Smooth muscle cell (in vitro differentiated cells): ENCODE measurements around the gene CCDC61. TPM values are rescaled to one million over a fixed set of nuclear protein-coding genes. Genes with fewer than 3 reads are reported as not detected.

ENCODE experiments used
- DNase-seq: peaks from one replicate; lab custom pipeline; 2025; ENCODE audit not compliant: unreplicated experiment; lab: John Stamatoyannopoulos, UW
- H2AFZ ChIP-seq: fragments of 200-600 bp; sonication (generic); 2 replicates; pipeline ENCODE4 v1.6.0; 2016; ENCODE audit warnings: antibody characterized with exemption, low read depth, mild to moderate bottlenecking
- H3F3A ChIP-seq: fragments of 200-600 bp; sonication (generic); 2 replicates; pipeline ENCODE4 v1.6.0; 2017; ENCODE audit warnings: antibody characterized with exemption, low read depth
- H3K27ac ChIP-seq: fragments of 200-600 bp; sonication (generic); 2 replicates; pipeline ENCODE4 v1.5.1; 2016; ENCODE audit warnings: low read depth, mild to moderate bottlenecking
- H3K27me3 ChIP-seq: fragments of 200-600 bp; sonication (generic); 2 replicates; pipeline ENCODE4 v1.6.1; 2016; ENCODE audit warnings: low read depth, mild to moderate bottlenecking
- H3K36me3 ChIP-seq: fragments of 200-600 bp; sonication (generic); 2 replicates; pipeline ENCODE4 v1.5.1; 2016; ENCODE audit warnings: low read depth
- H3K4me1 ChIP-seq: fragments of 200-600 bp; sonication (generic); 2 replicates; pipeline ENCODE4 v1.5.1; 2016; ENCODE audit warnings: low read depth
- H3K4me2 ChIP-seq: fragments of 200-600 bp; sonication (generic); 2 replicates; pipeline ENCODE4 v1.6.0; 2016; ENCODE audit warnings: mild to moderate bottlenecking
- H3K4me3 ChIP-seq: fragments of 200-600 bp; sonication (generic); 2 replicates; pipeline ENCODE4 v1.5.1; 2016; ENCODE audit warnings: mild to moderate bottlenecking
- H3K79me2 ChIP-seq: fragments of 200-600 bp; sonication (generic); 2 replicates; pipeline ENCODE4 v1.6.0; 2016; ENCODE audit warnings: low read depth, mild to moderate bottlenecking
- H3K9ac ChIP-seq: fragments of 200-600 bp; sonication (generic); 2 replicates; pipeline ENCODE4 v1.6.0; 2016; ENCODE audit warnings: low read depth
- H3K9me3 ChIP-seq: fragments of 200-600 bp; sonication (generic); replicated peaks from 2 replicates; pipeline ENCODE4 v1.5.1; 2016; ENCODE audit warnings: low read depth
- H4K20me1 ChIP-seq: fragments of 200-600 bp; sonication (generic); 2 replicates; pipeline ENCODE4 v1.6.0; 2016; ENCODE audit warnings: low read depth
- WGBS: methylation state at CpG from one replicate; pipeline ENCODE4 v1.1.7; 2016; ENCODE audit warnings: low lambda C conversion rate; 5-methylcytosine and 5-hydroxymethylcytosine counted together
- polyA plus RNA-seq: library from polyadenylated mRNA; unstranded; fragments of >200 nt; fragmentation: Nextera tagmentation; extraction: Ambion mirVana; gene quantifications from 2 replicates; pipeline ENCODE4 v1.2.1, GENCODE V29; 2016
- total RNA-seq: library from RNA; depleted of rRNA; stranded (reverse); fragments of >200 nt; gene quantifications from 2 replicates; pipeline ENCODE4 v1.2.3, GENCODE V29; 2014
- TF ChIP-seq, protein P1 (sequence below): fragments of 200-600 bp; sonication (generic); IDR thresholded peaks from 2 replicates; pipeline ENCODE4 v1.5.1; 2017; ENCODE audit warnings: borderline replicate concordance, mild to moderate bottlenecking, antibody characterized with exemption; ENCODE audit not compliant: insufficient read depth, poor library complexity, severe bottlenecking

Gene CCDC61
- total and polyA plus RNA-seq, 2 experiments from 2014 or later: 5.3 to 7.0 TPM

DNA sequence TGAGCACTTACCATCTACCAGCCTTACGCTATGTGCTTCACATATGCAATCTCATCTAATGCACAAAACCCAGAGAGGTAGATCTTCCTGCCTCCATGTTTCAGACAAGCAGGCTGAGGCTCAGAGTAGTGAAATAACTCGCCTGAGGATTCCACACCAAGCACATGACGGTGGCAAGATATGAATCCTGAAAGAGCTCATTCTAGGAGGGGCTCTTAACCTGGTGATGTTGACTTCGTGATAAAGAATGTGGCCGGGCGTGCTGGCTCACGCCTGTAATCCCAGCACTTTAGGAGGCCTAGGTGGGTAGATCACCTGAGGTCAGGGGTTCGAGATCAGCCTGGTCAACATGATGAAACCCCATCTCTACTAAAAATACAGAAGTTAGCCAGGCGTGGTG is 26.6 kb upstream of the CCDC61 start:
- H3K27ac ChIP-seq: no peak overlapping the region
- no peaks in the 10 kb centered on the region for H3K9me3 ChIP-seq
- H2AFZ ChIP-seq: no peak overlapping the region
- H3F3A ChIP-seq: no peaks in the 10 kb centered on the region
- H3K4me3 ChIP-seq: no peak overlapping the region
- H3K27me3 ChIP-seq: peaks cover 51% of the 10 kb centered on the region
- H3K4me2 ChIP-seq: no peak overlapping the region
- H3K9ac ChIP-seq: no peak overlapping the region
- H4K20me1 ChIP-seq: no peaks in the 10 kb centered on the region
- H3K4me1 ChIP-seq: no peaks in the 10 kb centered on the region
- 76% methylated on average over 9 of the region's 9 CpGs for WGBS
- TF ChIP-seq, protein P1, sequence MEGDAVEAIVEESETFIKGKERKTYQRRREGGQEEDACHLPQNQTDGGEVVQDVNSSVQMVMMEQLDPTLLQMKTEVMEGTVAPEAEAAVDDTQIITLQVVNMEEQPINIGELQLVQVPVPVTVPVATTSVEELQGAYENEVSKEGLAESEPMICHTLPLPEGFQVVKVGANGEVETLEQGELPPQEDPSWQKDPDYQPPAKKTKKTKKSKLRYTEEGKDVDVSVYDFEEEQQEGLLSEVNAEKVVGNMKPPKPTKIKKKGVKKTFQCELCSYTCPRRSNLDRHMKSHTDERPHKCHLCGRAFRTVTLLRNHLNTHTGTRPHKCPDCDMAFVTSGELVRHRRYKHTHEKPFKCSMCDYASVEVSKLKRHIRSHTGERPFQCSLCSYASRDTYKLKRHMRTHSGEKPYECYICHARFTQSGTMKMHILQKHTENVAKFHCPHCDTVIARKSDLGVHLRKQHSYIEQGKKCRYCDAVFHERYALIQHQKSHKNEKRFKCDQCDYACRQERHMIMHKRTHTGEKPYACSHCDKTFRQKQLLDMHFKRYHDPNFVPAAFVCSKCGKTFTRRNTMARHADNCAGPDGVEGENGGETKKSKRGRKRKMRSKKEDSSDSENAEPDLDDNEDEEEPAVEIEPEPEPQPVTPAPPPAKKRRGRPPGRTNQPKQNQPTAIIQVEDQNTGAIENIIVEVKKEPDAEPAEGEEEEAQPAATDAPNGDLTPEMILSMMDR: no peak
- no peak for DNase-seq
- H3K79me2 ChIP-seq: no peaks in the 10 kb centered on the region
- no peaks in the 10 kb centered on the region for H3K36me3 ChIP-seq

DNA sequence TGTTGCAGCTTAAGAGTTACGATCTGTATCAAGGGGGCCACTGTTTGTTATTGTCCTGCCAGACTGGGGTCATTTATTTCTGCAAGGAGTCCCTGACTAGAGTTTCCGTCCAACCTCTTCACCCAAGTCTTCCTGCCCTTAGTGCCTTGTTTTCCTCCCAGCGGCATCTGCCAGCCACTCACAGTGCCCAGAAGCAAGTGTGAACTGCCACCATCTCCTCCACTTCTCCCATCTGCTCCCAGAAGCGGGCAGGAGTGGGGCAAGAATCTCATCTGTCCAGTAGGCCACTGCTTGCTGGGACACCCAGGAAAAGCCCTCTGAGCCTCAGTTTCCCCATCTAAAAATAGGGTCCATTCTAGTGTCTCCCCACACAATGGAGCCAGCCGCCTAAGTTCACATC is 25.6 kb upstream of the CCDC61 start:
- no peak overlapping the region for H3K27ac ChIP-seq
- no peak for DNase-seq
- no peaks in the 10 kb centered on the region for H3K9me3 ChIP-seq
- H3F3A ChIP-seq: no peaks in the 10 kb centered on the region
- H3K9ac ChIP-seq: no peak overlapping the region
- no peaks in the 10 kb centered on the region for H4K20me1 ChIP-seq
- no peak overlapping the region for H3K4me3 ChIP-seq
- TF ChIP-seq, protein P1: no peak
- H3K36me3 ChIP-seq: no peaks in the 10 kb centered on the region
- no peaks in the 10 kb centered on the region for H3K79me2 ChIP-seq
- no peak overlapping the region for H2AFZ ChIP-seq
- WGBS: 89% methylated on average over 5 of the region's 5 CpGs
- H3K4me2 ChIP-seq: no peak overlapping the region
- peaks cover 62% of the 10 kb centered on the region for H3K27me3 ChIP-seq
- no peaks in the 10 kb centered on the region for H3K4me1 ChIP-seq

DNA sequence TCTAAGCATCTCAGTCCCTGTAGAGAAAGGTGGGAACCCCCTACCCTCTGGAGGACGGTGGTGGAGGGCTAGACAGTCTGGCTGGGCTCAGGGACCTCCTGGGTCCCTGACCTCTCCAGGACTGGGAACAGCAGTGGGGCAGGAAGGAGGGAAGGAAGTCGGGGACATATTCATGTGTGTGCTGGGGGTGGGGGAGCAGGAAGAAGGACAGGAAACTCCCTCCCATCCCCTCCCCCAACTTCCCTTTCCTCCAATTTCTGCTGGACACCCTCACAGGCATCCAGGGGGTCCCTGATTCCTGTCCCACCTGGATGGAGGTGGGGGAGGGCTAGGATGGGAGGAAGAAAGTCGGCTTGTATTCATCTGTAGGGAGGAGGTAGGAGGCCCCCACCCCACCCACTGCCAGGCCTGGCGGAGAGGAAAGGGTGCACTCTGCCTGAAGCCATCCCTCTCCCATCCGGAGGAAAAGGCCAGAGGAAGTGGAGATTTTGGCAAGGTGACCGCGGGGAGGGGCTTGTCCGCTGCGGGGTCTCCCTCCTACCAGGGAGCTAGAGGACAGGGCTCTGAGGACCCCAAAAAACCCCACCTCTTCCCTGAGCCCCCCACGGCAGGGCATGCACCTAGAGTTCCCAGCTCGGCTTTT is 23.9 kb upstream of the CCDC61 start:
- H3K27ac ChIP-seq: no peak overlapping the region
- H3F3A ChIP-seq: no peaks in the 10 kb centered on the region
- H3K9me3 ChIP-seq: no peaks in the 10 kb centered on the region
- H3K4me3 ChIP-seq: no peak overlapping the region
- no peak overlapping the region for H3K4me2 ChIP-seq
- no peak overlapping the region for H2AFZ ChIP-seq
- H3K4me1 ChIP-seq: no peaks in the 10 kb centered on the region
- 53% methylated on average over 7 of the region's 11 CpGs for WGBS
- TF ChIP-seq, protein P1: no peak
- no peaks in the 10 kb centered on the region for H3K79me2 ChIP-seq
- H3K9ac ChIP-seq: no peak overlapping the region
- no peaks in the 10 kb centered on the region for H3K36me3 ChIP-seq
- no peak for DNase-seq
- H3K27me3 ChIP-seq: peaks cover 77% of the 10 kb centered on the region
- H4K20me1 ChIP-seq: no peaks in the 10 kb centered on the region
